Measurements from ENCODE around the gene LRBA. TPM values are rescaled to one million over a fixed set of nuclear protein-coding genes. Genes with fewer than 3 reads are reported as not detected.

The LRBA gene
- total and polyA plus RNA-seq, 9 of the 15 experiments (the other 6 are each of a cell fraction or from before 2014, with no cell fraction given): 24.2 to 88.7 (median 59.7) TPM

DNA sequence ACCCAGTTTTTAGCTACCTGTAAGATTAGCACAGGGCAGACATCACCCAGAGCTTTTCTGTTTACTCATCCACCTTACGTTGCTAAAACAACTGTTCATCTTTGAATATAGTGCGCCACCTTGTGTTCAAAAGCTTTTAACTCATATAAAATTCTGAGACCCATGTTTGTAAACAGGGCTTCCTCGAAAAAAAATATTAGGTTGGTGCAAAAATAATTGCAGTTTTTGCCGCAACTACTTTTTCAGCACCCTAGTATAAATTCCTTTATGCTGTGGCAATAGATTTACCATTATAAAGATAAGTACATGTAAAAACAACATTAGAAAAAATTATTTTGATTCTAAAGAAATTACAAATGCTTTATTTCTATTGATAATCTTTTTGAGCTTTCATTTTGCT, 147.9 kb downstream of the LRBA start (continued):
- TF ChIP-seq, protein P1, sequence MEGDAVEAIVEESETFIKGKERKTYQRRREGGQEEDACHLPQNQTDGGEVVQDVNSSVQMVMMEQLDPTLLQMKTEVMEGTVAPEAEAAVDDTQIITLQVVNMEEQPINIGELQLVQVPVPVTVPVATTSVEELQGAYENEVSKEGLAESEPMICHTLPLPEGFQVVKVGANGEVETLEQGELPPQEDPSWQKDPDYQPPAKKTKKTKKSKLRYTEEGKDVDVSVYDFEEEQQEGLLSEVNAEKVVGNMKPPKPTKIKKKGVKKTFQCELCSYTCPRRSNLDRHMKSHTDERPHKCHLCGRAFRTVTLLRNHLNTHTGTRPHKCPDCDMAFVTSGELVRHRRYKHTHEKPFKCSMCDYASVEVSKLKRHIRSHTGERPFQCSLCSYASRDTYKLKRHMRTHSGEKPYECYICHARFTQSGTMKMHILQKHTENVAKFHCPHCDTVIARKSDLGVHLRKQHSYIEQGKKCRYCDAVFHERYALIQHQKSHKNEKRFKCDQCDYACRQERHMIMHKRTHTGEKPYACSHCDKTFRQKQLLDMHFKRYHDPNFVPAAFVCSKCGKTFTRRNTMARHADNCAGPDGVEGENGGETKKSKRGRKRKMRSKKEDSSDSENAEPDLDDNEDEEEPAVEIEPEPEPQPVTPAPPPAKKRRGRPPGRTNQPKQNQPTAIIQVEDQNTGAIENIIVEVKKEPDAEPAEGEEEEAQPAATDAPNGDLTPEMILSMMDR (IDR thresholded peaks at IDR 0.05 in 2 of 3, conservative IDR thresholded peaks at IDR 0.05 in 1 of 3; ENCODE audit: insufficient read depth in 2 of 3, low read depth in 1 of 3, low read length in 3 of 3): peak; percentile 40 to 78 (median 50); a peak in 4 of 6 replicates
- TF ChIP-seq ZNF384 (IDR thresholded peaks at IDR 0.05; ENCODE audit: low read depth, low read length) (peak; percentile 60; the same call in 1 of the 2 replicates), REST (IDR thresholded peaks at IDR 0.05; ENCODE audit: borderline replicate concordance) (peak; percentile 53; the same call in 1 of the 2 replicates), REST (CRISPR knock-in tag; IDR thresholded peaks at IDR 0.05; ENCODE audit: low read depth) (no peak), MAFG (tag; conservative IDR thresholded peaks at IDR 0.05) (peak; percentile 71), ZNF316 (IDR thresholded peaks at IDR 0.05) (peak; percentile 85), RFX1 (IDR thresholded peaks at IDR 0.05) (peak; percentile 67), ZC3H8 (IDR thresholded peaks at IDR 0.05) (no peak), SRSF3 (IDR thresholded peaks at IDR 0.05; ENCODE audit: insufficient read depth, low read length) (no peak), ELF4 (CRISPR knock-in tag; IDR thresholded peaks at IDR 0.05) (no peak), FOXJ3 (CRISPR knock-in tag; IDR thresholded peaks at IDR 0.05) (peak; percentile 81), ZNF764 (CRISPR knock-in tag; IDR thresholded peaks at IDR 0.05; ENCODE audit: low read depth) (no peak), HIVEP1 (CRISPR knock-in tag; IDR thresholded peaks at IDR 0.05) (no peak), ARID3A (IDR thresholded peaks at IDR 0.05; ENCODE audit: borderline replicate concordance, low read depth, low read length) (peak; percentile 52; the same call in 1 of the 2 replicates), SIN3B (IDR thresholded peaks at IDR 0.05; ENCODE audit: low read depth) (no peak), MAFK (IDR thresholded peaks at IDR 0.05; ENCODE audit: low read length) (peak; percentile 65), NFE2 (IDR thresholded peaks at IDR 0.05; ENCODE audit: low read depth) (peak; percentile 61), CBX8 (IDR thresholded peaks at IDR 0.05; ENCODE audit: borderline replicate concordance, extremely low read depth, low read depth, low read length, poor library complexity, severe bottlenecking) (no peak)
- TF ChIP-seq, protein P2, sequence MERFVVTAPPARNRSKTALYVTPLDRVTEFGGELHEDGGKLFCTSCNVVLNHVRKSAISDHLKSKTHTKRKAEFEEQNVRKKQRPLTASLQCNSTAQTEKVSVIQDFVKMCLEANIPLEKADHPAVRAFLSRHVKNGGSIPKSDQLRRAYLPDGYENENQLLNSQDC (CRISPR knock-in tag; IDR thresholded peaks at IDR 0.05): no peak

All from K562 (cell line).